Spleen (tissue), 7 donors: Measurements from ENCODE around the gene SMPX.

Experiments
- CTCF ChIP-seq, 11 experiments: fragments of 200-600 bp in 7 of 11; fragments of 450-650 bp in 4 of 11; sonication (generic) in 4 of 11; IDR thresholded peaks in 8 of 11; conservative IDR thresholded peaks in 3 of 11; 1 replicate in 7 of 11; 2 replicates in 4 of 11; pipeline versions ENCODE4 v1.4.0 to v1.8.0; 2016 to 2021; ENCODE audit warnings: antibody characterized with exemption in 11 of 11, inconsistent platforms in 4 of 11, mild to moderate bottlenecking in 1 of 11
- POLR2A ChIP-seq, 3 donors: fragments of 450-650 bp; IDR thresholded peaks; one replicate each; pipeline ENCODE4 v1.5.1; 2017; ENCODE audit warnings: antibody characterized with exemption in 3 of 3, mild to moderate bottlenecking in 1 of 3
- donor health status: DM: no; HTN: no; CAD: no; lungs with moderate emphysema.
- donor health status: DM: no; HTN: no; CAD: no.
- donor health status: DM: no; HTN: no; CAD: no.

DNA sequence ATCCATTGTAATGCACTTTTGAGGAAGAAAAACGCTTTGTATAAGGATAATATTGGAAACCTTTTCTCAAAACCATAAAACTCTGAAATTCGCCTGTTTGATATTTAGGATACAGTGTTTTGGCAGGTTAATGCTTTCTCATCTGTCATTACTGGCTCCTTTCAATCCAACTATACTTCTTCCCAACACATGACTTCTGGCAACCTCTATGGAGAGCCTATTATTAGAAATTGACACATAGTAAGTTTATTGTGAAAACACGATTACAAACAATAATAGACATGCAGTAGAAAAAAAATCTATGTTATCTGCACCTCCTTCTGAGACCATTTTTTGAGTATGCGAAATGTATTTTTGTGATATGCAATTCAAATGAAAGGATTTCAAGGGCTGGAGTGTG, 95.2 kb downstream of the SMPX start:
- TF ChIP-seq CTCF (IDR thresholded peaks at IDR 0.05 in 8 of 11, conservative IDR thresholded peaks at IDR 0.05 in 3 of 11) (no peak), POLR2A (IDR thresholded peaks at IDR 0.05) (no peak)
